ENCODE measurements around the gene ACP3. TPM values are rescaled to one million over a fixed set of nuclear protein-coding genes. Genes with fewer than 3 reads are reported as not detected.
"Not testable (repeated sequence)": the region's sequence is repeated elsewhere in the genome, so short reads cannot be mapped to it uniquely, and the experiment has no call there.

ACP3 gene
- total RNA-seq, 1 donor from 2014 or later, result not detected

- no peak for DNase-seq (ENCODE audit: low read depth in 2 of 2)
Measured at GRCh38 chr3:132360717-132361116, 43.5 kb downstream of the ACP3 start.

GRCh38 chr3:132362329-132362728 lies 45.1 kb downstream of the ACP3 start:
- DNase-seq (ENCODE audit: low read depth in 2 of 2), result no peak

- DNase-seq (ENCODE audit: low read depth in 2 of 2), result no peak
Measured at GRCh38 chr3:132368515-132368914, 51.3 kb downstream of the ACP3 start.

- DNase-seq (ENCODE audit: low read depth in 2 of 2), result no peak
Measured at GRCh38 chr3:132368962-132369361, 51.8 kb downstream of the ACP3 start.

GRCh38 chr3:132376945-132377354 lies 59.7 kb downstream of the ACP3 start:
- DNase-seq (ENCODE audit: low read depth in 2 of 2), result not testable (repeated sequence)

DNA sequence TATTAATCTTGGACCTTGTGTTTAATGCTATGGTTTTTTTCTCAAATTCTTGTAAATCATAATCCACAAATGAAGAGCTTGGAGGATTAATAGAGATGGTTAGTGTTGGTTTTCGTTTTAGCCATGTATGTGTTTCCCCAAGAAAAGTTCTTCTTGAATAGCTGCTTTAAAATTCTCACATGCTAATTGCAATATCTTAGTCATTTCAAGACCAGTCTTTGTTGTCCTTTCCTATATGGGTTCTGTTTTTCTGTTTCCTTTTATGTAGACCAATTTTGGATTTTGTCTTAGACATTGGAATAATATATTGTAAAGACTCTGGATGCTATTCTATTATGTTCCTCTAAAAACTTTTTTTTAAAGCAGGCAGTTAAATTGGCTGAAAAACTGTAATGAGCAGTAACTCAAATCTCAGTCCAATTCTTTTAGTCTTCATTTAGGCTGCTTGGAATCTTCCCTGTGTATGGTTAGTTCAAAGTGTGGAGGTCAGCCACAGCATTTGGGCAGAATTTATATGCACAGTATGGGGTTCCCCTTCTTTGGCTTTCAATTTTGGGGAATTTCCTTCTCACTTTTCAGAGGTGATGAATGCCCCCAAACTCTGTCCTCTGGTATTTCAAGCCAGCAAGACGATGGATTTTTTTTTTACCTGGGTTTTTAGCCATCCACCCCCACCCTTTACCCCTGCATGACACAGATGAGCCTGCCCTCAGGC lies 61.0 kb downstream of the ACP3 start:
- DNase-seq (ENCODE audit: low read depth in 2 of 2), result no peak

DNA sequence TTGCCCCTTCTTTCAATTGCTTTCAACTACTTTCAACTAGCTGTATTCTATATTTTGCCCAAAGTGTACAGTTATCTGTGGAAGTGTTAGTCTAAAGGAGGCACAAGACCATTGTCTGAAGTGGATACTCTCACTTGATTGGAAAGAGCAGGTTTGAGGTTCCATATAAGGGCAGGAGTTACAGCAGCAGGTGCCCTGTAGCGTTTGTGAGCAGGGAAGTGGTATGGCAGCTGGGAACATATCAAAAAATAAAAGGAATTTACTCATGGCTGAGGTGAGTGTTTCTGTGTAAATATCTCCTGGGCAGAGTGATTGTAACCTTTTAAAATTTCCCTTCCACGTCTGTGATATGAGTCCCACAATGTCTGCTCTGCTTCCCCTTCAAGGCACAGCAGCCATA lies 61.6 kb downstream of the ACP3 start:
- DNase-seq (ENCODE audit: low read depth in 2 of 2), result no peak

DNA sequence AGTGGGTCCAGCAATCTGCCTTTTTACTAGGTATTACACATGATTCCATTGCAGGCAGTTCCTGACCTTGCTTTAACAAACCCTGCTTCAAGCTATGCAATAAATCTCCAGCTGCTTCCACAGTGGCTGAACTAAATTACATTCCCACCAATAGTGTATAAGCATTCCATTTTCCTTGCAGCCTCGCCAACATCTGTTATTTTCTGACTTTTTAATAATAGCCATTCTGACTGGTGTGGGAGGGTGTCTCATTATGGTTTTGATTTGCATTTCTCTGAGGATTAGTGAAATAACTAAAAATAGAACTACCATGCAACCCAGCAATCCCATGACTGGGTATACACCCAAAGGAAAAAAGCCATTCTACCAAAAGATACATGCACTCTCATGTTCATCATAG lies 63.7 kb downstream of the ACP3 start:
- DNase-seq (ENCODE audit: low read depth in 2 of 2), result no peak

DNA sequence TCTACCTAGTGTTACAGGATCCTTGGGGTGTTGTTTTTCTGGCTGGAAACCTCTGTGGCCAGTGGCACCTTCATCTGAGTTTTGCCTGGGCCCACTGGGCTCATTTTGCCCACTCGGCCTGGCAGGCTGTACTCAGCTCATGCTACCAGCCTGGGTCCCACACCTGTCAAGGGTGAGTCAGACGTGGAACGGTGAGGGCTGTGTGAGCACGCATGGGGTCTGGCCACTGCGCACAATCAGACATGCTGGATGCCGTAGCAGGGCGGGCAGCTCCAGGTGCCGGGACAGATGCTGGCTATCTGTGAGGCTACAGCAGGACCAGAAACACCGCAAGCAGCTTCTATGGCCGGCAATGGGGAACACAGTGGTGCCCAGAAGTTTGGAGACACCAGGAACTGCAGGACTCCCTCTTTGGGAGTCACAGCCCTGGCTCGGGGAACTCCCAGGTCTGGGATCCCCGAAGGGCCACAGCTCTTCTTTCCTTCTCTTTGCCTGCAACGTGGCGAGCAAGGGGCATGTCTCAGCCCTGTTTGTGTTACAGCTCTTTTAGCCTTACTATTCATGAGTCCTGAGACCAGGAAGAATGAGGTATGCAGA lies 64.2 kb downstream of the ACP3 start:
- DNase-seq (ENCODE audit: low read depth in 2 of 2), result no peak

DNA sequence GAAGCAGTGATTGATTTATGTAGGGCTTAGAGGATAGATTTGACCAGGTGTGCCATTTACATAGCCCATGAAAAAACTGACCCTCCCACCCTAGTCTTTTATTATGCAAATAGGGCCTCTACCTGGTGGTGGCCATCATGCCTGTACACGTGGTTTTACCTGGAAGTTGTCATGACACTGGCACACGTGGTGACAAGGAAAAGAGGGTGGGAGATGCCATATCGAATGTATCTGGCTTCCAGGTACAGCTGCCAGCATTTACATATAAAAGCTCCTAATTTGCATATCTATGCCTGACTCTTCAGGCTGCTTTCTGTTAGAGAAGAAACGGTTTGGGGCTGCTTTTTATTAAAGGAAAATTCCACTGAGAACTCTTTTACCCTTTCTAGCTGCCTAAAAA lies 65.1 kb downstream of the ACP3 start:
- DNase-seq (ENCODE audit: low read depth in 2 of 2), result no peak

GRCh38 chr3:132382688-132383194 lies 65.5 kb downstream of the ACP3 start:
- DNase-seq (ENCODE audit: low read depth in 2 of 2), result no peak

DNA sequence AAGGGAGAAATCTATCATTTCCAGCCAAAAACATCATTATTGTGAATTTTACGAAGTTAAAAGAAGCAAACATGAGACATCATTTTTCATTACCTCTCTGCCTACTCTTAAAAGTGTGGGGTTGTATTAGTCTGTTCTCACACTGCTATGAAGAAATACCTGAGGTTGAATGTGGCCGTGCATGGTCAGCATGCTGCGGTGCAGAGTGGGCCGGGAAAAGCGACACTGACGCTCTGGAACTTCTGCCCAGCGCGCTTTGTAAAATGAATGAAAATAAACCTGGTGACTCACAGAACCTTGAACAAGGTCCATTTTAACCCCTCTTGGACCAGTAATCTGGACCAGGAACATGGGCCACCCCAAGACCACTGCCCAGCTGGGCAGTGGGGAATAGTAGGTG lies 69.1 kb downstream of the ACP3 start:
- DNase-seq (ENCODE audit: low read depth in 2 of 2), result no peak

- not testable (repeated sequence) for DNase-seq (ENCODE audit: low read depth in 2 of 2)
Measured at GRCh38 chr3:132392675-132393074, 75.5 kb downstream of the ACP3 start.

- peak in 1 of 2 donors; percentile 39 for DNase-seq (ENCODE audit: low read depth in 2 of 2)
Measured at GRCh38 chr3:132394320-132394719, 77.1 kb downstream of the ACP3 start.

DNA sequence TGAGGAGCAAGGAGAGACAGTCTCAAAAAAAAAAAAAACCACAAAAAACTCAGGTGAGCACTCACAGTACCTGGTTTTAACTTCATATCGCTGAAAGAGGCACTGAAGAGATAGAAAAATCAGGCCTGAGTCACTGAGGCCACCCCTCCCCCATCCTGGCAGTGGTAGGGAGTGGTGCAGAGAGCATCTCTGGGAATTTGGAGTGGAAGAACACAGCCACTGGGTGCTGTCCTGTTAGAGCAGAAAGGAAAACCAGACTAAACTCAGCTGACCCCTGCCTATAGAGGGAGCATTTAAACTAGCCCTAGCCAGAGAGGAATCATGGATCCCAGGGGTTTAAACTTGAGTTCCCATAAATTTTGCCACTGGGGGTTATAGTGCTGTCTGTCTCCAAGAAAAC lies 77.9 kb downstream of the ACP3 start:
- no peak for DNase-seq (ENCODE audit: low read depth in 2 of 2)

- DNase-seq (ENCODE audit: low read depth in 2 of 2), result no peak
Measured at GRCh38 chr3:132396255-132396654, 79.0 kb downstream of the ACP3 start.

- not testable (repeated sequence) for DNase-seq (ENCODE audit: low read depth in 2 of 2)
Measured at GRCh38 chr3:132396776-132397175, 79.6 kb downstream of the ACP3 start.

DNA sequence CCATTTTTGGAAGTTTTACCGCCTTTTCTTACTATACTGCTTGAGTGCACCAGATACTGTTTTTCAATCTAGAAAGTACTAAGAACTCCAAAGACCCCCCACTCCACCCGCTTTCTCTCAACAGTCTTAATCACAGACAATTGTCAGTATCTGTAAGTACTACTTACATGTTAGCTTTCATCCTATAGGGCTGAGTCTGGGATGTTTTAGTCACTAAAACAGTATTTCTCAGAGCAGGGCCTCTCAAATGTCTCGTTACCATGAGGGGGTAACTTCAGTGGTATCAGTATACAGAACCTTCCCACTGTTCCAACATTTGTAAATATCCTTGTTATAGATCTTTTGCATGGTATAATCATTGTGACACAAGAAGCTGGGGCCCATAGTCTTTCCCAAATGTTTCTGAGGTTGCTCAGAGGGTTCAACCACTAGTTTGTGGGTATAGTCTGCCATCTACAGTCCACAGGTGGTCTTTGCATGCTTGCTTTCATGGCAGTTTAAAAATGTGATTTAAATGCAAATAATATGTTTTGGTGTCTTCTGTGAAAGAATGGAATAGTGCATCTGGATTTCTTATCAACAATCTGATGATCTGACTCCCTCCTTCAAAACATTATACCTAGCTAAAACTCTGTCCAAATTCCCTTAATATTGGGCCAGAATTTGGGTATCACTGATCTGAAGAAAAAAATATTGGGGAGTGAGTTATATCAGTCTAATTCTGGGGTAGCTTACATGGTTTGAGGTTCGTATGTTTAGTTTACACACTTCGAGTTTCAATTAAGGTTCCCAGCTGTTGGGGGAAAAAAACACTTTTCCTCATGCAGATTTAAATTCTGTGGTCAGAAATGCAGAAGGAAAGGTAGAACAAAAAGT lies 82.1 kb downstream of the ACP3 start:
- DNase-seq (ENCODE audit: low read depth in 2 of 2), result peak; percentile 44 to 57

DNA sequence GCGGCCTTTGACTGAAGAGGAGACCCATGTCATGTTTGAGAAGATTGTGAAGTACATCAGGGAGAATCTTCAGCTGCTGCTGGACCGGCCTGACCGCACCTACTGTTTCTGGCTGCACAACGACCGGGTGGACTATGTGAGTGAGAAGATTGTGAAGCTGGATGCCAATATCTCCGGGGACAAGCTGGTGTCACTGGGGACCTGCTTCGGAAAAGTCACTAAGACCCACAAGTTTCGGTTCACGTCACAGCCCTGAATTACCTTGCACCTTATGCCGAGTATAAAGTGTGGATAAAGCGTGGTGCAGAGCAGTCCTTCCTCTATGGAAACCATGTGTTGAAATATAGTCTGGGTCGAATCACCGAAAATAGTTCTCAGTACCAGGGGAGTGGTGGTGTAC lies 84.0 kb downstream of the ACP3 start:
- DNase-seq (ENCODE audit: low read depth in 2 of 2), result no peak

DNA sequence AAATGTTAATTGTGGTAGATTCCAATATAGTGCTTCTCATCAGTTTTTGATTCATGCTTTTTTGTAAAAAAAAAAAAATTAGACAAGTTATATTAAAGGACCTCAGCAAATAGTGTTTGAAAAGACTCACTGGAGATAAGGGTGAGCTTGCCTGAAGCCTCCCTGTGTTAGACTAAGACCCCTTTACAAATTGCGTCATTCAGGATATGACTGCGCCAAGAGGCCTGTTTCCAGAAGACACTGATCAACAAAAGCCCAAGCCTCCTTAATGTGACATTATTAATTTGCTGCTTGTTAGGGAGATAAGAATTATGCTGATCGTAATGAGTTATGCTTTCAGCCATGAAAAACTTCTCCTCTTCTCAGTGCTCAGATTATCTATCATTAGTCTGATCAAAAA lies 87.1 kb downstream of the ACP3 start:
- DNase-seq (ENCODE audit: low read depth in 2 of 2), result peak in 1 of 2 donors; percentile 53

- DNase-seq (ENCODE audit: low read depth in 2 of 2), result peak; percentile 39 to 85
Measured at GRCh38 chr3:132405188-132405587, 88.0 kb downstream of the ACP3 start.

- no peak for DNase-seq (ENCODE audit: low read depth in 2 of 2)
Measured at GRCh38 chr3:132405609-132406299, 88.5 kb downstream of the ACP3 start.

Data from dermis microvascular lymphatic vessel endothelial cell (primary cell).